OCI-M2 (cell line): ENCODE measurements around the gene COL15A1.
"Not testable (repeated sequence)": the region's sequence is repeated elsewhere in the genome, so short reads cannot be mapped to it uniquely, and the experiment has no call there.

ENCODE experiments used
- DNase-seq: peaks from one replicate; lab custom pipeline; 2025; ENCODE audit not compliant: unreplicated experiment; lab: John Stamatoyannopoulos, UW

Gene COL15A1

DNA sequence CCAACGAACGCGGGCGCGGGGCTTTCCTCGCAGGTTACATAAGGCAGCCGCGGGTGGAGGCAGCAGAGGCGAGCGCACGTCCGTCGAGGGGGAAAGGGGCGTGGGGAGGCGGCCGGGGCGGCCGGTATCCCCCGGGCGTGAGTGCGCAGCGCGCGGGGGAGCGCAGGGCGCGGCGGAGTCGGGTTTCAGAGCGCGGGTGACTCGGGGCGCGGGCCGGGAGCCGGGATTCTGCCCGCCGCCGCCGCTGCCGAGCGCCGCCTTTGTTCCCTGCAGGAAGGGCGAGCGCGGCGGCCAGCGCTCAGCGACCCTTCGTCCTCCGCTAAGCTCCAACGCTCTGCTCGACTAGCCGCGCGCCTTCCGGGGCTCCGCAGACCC, at the start of gene COL15A1:
TSS of gene COL15A1 (plus strand) at position 226 of the 375 bp plus-strand sequence. CDS start 155 bp downstream, outside the sequence.
- no peak for DNase-seq

DNA sequence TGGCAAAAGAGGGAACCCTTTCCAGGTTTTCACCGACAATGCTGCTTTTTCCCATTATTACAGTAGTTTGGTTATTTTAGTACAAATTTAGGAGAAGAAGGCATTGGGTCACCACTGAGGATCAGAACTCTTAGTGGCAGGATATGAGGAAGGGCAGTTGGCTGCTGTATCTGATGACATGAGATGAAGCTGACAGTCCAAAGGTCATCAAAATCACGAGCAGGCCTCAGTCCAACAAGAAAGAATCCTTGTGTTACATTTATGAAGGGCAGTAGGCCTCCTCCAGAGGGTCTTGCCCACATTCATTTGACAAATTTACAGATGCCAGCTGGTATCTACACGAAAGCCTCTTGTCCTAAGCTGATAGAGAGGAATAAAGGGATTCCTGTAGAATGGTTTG, 49.5 kb upstream of the COL15A1 start:
- no peak for DNase-seq

DNA sequence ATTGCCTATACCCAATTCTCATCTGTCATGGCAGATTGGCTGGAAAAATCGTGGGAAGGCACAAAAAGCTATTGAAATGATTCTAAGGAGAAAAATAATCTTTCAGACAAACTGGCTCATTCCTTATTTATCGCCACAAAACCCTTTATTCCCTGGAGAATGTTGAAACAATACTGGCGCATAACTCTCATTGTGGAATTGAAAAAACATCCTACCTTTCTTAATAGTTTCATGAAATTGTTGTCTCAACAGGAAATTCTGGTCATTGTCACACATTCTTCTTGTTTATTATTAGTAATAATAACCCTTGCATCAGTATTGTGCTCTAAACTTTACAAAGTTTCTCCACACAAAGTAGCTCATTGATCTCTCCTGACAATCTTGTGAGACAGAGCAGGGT, 48.9 kb upstream of the COL15A1 start:
- DNase-seq, result no peak

DNA sequence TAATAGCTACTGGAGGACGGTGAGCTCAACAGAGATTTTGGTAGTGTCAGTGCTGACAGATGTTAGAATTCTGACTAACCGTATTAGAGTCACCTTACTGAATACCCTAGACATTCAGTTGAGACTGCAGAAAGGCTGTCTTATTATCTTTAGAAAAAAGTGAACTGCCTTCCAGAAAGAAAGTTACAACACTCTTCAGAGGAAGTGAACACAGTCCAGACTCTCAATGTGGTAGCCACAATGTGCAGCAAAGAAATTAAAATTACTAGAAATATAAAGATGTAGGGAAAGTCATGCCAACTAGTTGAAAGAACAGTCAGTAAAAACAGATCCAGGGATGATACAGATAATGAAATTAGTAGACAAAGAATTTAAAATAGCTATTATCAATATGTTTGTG, 47.1 kb upstream of the COL15A1 start:
- no peak for DNase-seq

DNA sequence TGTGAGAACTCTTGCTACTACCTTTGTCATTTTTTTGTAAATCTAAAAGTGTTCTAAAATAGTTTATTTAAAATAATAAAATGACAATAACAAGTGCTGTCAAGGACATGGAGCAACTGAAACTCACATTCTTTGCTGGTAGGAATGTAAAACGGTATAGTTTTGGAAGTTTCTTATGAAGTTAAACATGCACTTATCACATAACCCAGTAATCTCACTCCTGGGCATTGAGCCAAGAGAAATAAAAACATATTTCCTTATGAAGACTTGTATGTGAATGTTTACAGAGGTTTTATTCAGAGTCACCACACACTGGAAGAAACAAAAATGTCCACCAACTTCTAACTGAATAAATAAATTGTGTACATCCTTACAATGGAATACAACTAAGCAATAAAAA, 46.0 kb upstream of the COL15A1 start:
- DNase-seq, result no peak

DNA sequence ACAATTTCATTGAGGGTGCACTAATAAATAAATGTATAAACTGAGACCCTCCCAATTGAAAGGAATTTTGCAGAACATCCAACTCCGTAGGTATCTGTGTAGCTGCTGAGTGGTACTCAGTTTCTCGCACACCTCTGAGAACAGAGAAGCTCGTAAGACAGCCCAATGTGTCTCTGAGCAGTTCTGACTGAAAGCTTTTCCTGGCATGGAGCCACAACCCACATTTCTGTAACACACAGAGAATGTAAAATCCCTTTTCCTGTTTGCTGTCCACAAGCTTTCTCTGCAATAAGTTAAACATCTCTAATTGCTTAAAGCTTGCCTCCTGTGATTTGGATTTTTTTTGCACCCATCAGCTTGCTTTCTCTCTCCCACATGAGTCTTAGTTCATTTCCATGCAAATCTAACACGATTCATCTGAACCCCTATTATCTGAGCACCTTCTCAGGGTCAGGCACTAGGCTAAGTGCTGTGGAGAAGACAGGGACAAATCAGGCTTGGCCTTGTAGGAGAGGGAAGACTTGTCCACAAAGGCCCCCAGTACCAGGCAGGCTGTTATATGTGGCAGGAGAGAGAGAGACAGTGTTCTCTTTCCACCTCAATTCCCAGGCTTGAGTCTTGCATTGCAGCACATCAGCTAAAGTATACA, 44.2 kb upstream of the COL15A1 start:
- DNase-seq, result no peak

DNA sequence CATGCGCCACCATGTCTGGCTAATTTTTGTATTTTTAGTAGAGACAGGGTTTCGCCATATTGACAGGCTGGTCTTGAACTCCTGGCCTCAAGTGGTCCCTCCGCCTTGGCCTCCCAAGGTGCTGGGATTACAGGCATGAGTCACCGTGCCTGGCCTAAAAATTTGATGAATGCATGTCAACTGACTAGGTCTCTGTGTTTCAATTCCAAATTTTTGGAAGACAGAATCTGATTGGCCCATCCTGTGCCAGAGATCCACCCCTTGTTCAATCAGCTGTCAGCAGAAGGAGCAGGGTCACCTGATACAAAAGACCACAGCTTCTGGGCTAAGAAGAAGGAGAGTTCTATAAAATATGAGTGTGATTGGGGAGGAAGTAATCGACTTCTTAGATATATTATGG, 43.5 kb upstream of the COL15A1 start:
- no peak for DNase-seq

DNA sequence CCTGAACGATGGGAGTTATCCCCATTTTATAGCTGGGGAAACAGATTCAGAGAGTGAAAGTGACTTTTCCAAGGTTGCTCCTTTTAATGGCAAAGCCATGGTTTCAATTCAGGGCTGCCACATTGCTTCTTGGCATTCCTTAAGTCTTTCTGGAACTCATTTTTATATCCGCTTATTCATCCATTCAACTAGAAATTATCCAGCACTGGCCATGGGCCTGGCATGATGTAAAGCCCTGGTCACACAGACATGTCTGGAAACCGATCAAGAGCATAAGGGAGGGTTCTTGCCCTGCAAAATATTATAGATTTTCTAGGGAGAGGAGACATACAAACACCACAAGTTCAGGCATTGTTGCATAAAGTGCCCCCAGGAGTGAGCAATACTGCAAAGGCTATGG, 43.0 kb upstream of the COL15A1 start:
- no peak for DNase-seq

DNA sequence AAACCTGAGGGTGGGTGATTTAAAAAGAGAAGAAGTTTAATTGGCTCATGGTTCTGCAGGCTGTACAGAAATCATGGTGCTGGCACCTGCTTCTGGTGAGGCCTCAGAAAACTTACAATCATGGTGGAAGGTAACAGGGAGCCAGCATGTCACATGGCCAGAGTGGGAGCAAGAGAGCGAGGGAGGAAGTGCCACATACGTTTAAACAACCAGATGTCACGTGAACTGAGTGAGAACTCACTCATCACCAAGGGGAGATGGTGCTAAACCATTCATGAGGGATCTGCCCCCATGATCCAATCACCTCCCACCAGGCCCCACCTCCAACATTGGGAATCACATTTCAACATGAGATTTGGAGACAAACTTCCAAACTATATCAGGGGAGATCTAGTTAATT, 41.9 kb upstream of the COL15A1 start:
- not testable (repeated sequence) for DNase-seq

DNA sequence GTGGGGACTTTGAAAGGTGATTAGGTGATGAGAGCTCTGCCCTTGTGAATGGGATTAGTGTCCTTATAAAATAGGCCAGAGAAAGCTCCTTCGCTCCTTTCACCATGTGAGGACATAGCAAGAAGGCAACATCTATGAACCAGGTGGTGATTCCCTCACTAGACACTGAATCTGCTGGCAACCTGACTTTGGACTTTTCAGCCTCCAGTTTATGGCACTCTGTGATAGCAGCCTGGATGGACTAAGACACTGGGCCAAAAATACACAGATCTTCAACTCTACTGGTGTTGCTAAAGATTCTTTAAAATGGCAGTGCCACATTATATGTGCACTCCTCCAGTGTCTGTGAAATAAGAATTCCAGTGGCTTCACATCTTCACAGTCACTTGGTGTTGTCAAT, 41.2 kb upstream of the COL15A1 start:
- DNase-seq, result no peak

DNA sequence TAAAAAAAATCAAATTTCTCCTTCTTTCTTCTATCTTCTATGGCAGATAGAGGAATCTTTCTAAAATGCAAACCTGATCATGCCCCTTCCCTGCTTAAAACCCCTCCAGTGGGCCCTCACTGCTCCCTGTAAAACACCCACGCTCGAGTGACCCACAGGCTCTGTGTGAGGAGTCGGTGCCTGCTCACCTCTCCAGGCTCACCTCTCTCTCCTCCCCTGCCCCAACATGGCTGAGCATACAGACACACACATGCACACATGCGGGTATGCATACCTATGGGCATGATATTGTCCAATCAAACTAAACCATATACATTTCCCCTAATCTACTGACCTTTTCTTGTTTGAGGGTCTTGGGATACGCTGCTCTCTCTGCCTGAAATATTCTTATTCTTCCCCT, 40.8 kb upstream of the COL15A1 start:
- DNase-seq, result no peak

DNA sequence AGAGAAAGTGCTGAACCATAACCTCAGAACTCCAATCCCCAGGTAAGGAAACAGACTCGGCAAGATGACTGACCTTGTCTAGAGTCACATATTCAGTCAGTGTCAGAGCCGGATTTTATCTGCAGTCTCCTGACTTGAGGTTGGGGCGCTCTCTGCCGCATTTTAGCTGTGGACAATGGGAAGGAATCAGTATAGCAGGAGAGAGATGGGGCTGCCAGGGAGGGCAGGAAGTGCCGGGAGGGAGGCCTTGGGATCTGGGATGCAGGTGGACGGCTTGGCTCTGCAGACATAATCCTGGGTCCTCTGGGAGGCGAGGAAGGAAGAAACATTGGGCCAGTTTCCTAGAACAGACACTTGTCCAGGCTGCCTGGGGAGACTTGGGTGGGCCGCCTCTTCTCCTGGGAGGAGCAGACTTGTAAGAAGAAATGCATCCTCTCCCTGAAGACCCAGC, 39.7 kb upstream of the COL15A1 start:
- DNase-seq, result no peak

DNA sequence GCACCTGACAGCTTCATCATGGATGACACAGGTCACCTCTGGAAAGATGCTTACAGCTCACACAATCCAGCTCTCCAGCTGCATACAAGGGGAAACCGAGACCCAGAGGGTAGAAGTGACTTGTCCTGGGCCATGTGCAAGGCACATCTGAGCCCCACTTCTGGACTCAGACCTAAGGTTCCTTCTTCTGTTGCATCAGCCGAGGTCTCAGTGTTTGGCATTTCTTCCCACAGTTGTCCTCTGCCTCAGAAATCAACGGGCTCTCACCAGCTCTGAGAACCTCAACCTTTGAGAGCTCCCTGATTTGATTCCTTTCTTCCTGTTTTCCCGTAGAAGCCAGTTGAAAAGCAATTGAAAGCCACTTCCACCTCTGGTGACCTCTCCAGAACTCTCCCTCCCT, 38.7 kb upstream of the COL15A1 start:
- no peak for DNase-seq

DNA sequence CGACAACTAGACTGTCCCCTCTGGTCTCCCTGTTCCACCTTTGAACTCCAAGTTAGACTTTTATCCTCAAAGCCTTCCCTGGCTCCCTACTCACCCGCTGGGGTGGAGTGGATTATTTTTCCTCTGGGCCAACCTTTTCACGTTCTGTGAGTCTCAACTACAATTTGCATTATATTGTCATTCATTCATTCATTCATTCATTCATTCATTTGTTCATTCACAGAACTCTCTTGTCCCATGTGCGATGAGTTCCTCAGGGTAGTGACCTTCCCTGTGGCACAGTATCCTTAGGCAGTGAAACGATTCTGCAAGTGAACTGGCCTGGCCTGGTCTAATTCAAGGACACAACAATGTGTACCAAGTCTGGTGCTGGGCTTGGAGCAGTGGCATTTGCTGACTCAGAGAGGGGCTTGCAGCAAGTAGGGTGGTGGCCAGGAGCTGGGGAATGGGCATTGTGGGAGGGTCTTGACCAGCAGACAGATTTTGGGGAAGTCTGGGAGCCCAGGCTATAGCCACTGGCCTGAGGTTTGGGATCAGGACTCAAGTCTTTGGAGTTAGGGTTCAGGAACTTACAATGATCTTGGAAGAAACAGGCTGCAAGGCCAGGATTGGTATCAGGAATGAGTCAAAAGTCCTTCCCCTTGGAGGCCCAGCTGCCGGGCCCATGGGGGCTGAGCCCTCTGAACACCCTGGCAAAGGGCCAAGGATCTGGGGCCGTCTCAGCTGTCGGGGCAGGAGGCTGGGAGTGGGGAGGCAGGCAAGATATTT, 37.2 kb upstream of the COL15A1 start:
- DNase-seq, result no peak

DNA sequence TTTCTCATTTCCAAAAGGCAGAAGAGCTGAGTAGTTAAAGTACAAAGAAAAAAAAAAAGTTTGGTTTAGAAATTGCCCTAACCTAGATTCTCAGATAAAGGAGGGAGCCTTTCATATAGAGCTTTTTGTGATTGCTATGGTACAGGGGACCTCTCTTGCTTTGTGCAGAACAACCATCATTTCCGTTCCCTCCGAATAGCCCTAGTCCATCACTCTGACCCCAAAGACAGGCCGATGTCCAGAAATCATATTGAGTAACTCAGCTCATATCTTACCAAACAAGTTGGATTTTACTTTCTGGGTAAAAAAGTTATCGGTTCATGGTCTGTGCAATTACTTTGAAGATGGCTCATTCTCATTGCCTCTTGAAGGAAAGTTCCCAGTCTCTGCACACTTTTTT, 36.7 kb upstream of the COL15A1 start:
- no peak for DNase-seq

DNA sequence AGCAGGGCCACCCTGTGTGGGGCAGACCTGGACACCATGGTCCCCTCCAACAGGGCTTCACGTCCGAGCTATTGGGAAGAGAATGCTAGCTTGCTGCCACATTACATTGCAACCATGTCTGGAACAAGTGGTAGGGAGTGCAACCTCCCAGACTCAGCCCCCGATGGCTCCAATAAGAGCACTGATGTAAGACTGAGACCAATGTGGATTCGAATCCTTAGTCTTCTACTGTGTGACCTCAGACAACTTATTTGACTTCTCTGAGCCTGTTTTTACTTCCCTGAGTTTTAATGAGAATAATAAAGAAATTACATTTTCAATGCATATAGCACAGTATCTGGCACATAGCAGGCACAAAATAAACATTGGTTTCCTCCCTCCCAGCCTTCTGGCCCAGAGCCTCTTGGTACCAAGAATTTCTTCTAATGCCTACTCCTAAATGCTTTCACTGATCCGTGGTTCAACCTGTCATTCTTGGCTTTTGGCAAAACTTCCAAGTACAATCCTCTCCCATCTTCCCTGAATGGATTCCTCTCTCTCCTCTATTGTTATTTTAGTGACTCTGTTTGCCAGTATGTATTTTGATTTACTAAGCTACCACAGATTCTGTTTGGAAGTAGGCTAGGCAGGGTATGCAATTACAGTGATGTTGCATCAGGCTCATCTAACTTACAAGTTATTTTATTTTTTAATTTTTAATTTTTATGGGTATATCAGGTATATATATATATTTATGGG, 34.6 kb upstream of the COL15A1 start:
- no peak for DNase-seq

DNA sequence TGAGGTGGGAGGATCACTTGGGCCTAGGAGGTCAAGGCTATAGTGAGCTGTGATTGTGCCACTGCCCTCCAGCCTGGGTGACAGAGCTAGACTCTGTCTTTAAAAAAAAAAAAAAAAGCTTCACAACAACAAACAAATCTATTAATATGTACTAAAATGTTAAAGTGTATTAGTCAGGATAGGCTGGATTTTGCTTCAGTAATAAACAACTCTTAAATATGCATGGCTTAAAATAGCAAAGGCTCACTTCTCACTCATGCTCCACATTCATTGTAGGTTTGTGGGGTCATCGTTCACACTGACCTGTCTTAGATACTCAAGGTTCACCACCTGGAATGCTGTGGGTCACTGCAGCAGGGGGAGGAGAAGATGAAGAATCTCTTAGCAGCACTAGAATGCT, 33.8 kb upstream of the COL15A1 start:
- no peak for DNase-seq

DNA sequence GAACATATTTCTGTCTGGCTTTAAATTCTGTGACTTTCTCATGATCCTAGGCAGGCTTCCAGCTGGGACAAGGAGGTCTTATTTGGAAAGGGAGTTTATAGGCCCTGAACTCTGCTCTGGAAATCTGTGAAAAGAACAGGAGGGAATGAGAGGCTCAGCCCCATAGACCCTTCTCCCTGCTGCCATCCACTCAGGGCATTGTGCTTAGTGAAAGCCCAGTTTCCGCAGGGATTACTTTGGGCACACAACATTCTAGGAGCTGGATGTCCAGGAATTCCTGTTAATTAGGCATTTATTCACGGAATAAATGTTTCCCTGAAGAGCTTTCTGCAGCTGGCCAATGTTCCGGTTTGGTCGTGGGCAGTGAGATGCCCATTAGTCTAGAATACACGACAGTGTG, 32.7 kb upstream of the COL15A1 start:
- DNase-seq, result no peak

DNA sequence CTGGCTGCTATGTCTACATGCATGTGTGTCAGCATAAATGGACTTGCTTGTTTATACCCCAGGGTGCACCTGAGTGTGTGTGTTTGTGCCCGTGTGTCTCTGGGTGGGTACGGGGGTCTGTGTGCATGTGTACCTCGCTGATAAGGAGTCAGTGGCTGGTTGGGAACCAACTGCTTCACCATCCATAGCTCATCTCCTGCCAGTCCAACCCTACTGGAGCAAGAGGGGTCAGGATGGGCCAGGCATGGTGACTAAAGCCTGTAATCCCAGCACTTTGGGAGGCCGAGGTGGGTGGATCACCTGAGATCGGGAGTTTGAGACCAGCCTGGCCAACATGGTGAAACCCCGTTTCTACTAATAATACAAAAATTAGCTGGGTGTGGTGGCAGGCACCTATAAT, 32.0 kb upstream of the COL15A1 start:
- DNase-seq, result not testable (repeated sequence)

DNA sequence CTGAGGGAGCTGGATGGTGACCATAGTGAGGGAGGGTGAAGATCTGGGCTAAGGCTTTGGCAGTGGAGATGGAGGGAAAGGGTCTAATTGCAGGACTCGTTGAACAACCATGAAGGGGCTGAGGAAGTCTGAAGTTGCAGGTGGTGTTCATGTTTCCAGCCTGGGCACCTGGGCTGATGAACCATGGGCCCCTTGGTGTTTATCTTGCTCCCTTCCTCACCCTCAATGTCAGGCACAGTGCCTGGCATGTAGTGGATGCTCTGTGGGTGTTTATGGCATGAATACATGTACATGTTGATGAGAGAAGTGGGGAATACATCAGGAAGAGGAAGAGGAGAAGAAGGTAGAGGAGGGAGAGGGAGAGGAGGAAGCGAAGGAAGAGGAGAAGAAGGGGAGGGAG, 31.3 kb upstream of the COL15A1 start:
- no peak for DNase-seq

DNA sequence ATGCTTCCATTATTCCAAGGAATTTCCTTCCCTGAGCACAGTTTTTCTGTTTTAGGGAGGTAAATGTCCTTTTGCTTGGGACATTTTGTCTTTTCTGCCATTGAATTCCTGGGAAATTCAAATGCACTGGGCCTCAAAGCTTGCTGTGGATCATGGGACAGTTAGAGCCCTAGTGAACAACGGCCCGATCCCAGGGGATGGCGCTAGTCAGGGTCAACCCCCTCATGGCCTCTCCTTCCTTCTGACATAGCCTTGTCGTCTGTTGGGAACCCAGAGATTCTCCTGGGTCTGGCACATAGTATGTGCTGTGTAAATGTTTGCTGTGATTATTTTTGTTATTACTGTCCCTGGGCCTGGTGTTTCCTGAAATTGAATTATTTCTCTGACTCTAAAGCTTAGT, 30.7 kb upstream of the COL15A1 start:
- no peak for DNase-seq

DNA sequence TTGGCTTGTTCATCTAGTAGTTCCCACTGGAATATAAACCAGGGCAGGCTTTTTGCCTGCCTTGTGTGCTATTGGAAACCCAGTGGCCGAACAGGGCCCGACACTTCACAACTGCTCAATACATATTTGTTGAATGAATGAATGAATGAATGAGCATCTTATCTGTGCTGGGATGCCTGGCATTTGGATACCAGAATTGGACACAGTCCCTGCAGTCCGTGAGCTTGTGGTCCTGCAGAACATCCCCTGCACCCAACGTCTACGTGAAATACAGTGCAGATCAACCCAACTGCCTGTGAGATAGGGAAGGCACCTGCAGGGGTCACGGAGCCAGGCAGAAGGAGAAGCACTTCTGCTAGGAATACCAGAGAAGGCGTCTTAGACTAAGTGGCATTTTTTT, 30.0 kb upstream of the COL15A1 start:
- DNase-seq, result no peak
